ENCODE results near the gene CTNNA2. TPM values are rescaled to one million over a fixed set of nuclear protein-coding genes. Genes with fewer than 3 reads are reported as not detected.

Gene CTNNA2
- total and polyA plus RNA-seq, 7 experiments from 2014 or later: not detected

DNA sequence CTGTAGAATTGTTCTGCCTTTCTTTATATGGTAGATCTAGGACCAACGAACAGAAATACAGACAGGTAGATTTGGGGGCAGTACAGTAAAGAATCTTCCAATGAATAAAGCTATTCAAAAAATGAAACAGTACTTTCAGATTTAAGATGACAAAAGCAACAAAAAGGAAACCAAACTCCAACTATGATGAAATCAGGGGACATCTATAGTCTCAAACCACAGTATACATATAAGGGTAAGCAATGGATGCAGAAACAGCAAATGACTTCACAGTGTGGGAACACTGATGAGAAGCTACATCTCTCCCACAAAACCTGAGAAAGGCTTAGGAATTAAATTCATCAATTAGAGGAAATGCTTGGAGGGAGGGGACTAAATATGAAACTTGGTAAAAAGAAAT is 202.5 kb downstream of the CTNNA2 start:
- no peak overlapping the region for H3K27ac Mint-ChIP-seq
- H3K27me3 Mint-ChIP-seq: no peaks in the 10 kb centered on the region
- CTCF ChIA-PET: no interaction called here
- no peaks in the 10 kb centered on the region for H3K4me1 Mint-ChIP-seq
- Histone ChIP-seq H3K4me3 (ENCODE audit: low read length) (no peak overlapping the region), H3K27me3 (ENCODE audit: control insufficient read depth in 2 of 2, insufficient read depth in 2 of 2, low read length in 2 of 2) (no peaks in the 10 kb centered on the region), H3K4me1 (ENCODE audit: control insufficient read depth in 2 of 2, insufficient read depth in 2 of 2, low read length in 2 of 2) (no peaks in the 10 kb centered on the region), H3K9me3 (ENCODE audit: control insufficient read depth in 2 of 3, low read length in 3 of 3) (no peaks in the 10 kb centered on the region), H3K27ac (ENCODE audit: low read depth, low read length) (no peak overlapping the region), H3K36me3 (ENCODE audit: control insufficient read depth in 2 of 3, insufficient read depth in 3 of 3, low read length in 3 of 3) (no peaks in the 10 kb centered on the region)
- no peak for DNase-seq
- H3K4me3 Mint-ChIP-seq: no peak overlapping the region
- peaks cover 0 to 15% (median 4%) of the 10 kb centered on the region in 11 donors for H3K9me3 Mint-ChIP-seq
- POLR2A ChIA-PET: no interaction called here
- peaks cover 0 to 4% (median 0%) of the 10 kb centered on the region in 5 donors for H3K36me3 Mint-ChIP-seq
- no peak for ATAC-seq
- intact Hi-C loops (cut with micrococcal nuclease): no loop called here

- ATAC-seq (no peak), DNase-seq (no peak)
- Mint-ChIP-seq H3K27ac (no peak overlapping the region), H3K4me1 (no peaks in the 10 kb centered on the region), H3K9me3 (peaks cover 0 to 19% (median 4%) of the 10 kb centered on the region in 11 donors), H3K4me3 (no peak overlapping the region), H3K36me3 (peaks cover 0 to 4% (median 0%) of the 10 kb centered on the region in 5 donors), H3K27me3 (no peaks in the 10 kb centered on the region)
- no peak overlapping the region for H3K4me3 ChIP-seq (ENCODE audit: low read length)
- no peak overlapping the region for H3K27ac ChIP-seq (ENCODE audit: low read depth, low read length)
- no peaks in the 10 kb centered on the region for H3K9me3 ChIP-seq (ENCODE audit: control insufficient read depth in 2 of 3, low read length in 3 of 3)
- ChIA-PET CTCF (no interaction called here), POLR2A (no interaction called here)
- H3K36me3 ChIP-seq (ENCODE audit: control insufficient read depth in 2 of 3, insufficient read depth in 3 of 3, low read length in 3 of 3): no peaks in the 10 kb centered on the region
- H3K27me3 ChIP-seq (ENCODE audit: control insufficient read depth in 2 of 2, insufficient read depth in 2 of 2, low read length in 2 of 2): no peaks in the 10 kb centered on the region
- intact Hi-C loops (cut with micrococcal nuclease): no loop called here
- H3K4me1 ChIP-seq (ENCODE audit: control insufficient read depth in 2 of 2, insufficient read depth in 2 of 2, low read length in 2 of 2): no peaks in the 10 kb centered on the region
Measured at GRCh38 chr2:79716266-79716665, 203.4 kb downstream of the CTNNA2 start.

DNA sequence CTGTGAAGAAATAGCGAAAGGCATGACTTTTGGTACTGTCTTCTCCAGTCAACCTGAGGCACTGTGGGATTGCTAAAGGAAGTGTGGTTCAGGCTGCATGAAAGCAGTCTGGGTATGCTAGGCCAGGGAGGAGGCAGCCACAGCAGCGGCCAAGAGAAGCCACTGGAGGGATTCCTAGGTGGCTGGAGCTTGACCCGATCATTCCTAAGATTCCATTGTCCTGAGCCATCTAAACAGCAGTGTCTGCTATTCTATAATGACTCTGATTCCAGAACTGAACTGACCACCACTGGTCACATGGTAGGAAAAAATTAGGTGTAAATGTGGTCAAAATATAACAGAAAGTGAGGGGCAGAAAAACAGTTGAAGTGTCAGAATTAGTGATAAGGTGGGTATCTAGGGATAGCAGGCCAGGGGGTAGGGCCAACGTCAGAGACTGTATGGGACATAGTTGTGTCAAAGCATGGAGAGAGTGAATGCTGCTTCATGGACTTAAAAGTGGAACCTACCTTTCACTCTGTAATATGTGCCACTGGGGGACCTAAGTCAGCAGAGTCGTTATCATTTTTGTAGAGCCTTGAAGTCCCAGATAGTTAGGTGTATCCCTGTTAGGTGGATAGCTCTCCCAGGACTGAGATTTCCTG is 204.6 kb downstream of the CTNNA2 start:
- H3K36me3 Mint-ChIP-seq: peaks cover 0 to 4% (median 0%) of the 10 kb centered on the region in 5 donors
- ChIA-PET CTCF (no interaction called here), POLR2A (no interaction called here)

GRCh38 chr2:79721061-79721460 is 208.2 kb downstream of the CTNNA2 start:
- no peaks in the 10 kb centered on the region for H3K9me3 ChIP-seq (ENCODE audit: control insufficient read depth in 2 of 3, low read length in 3 of 3)
- H3K36me3 ChIP-seq (ENCODE audit: control insufficient read depth in 2 of 3, insufficient read depth in 3 of 3, low read length in 3 of 3): no peaks in the 10 kb centered on the region
- no peak overlapping the region for H3K27ac ChIP-seq (ENCODE audit: low read depth, low read length)
- ATAC-seq: no peak
- Mint-ChIP-seq H3K4me1 (no peaks in the 10 kb centered on the region), H3K9me3 (peaks cover 0 to 23% (median 4%) of the 10 kb centered on the region in 11 donors), H3K27me3 (no peaks in the 10 kb centered on the region), H3K36me3 (no peaks in the 10 kb centered on the region), H3K27ac (no peak overlapping the region), H3K4me3 (no peak overlapping the region)
- no peak for DNase-seq
- CTCF ChIA-PET: interaction anchor here (0.7 kb wide), 1 partner anchor 45 kb away, joined by 5 read pairs; no protein-coding TSS in a partner anchor
- intact Hi-C loops (cut with micrococcal nuclease): no loop called here
- no peak overlapping the region for H3K4me3 ChIP-seq (ENCODE audit: low read length)
- POLR2A ChIA-PET: no interaction called here
- H3K27me3 ChIP-seq (ENCODE audit: control insufficient read depth in 2 of 2, insufficient read depth in 2 of 2, low read length in 2 of 2): no peaks in the 10 kb centered on the region
- no peaks in the 10 kb centered on the region for H3K4me1 ChIP-seq (ENCODE audit: control insufficient read depth in 2 of 2, insufficient read depth in 2 of 2, low read length in 2 of 2)

More for the DNA sequence above, 204.6 kb downstream of the CTNNA2 start:
- H3K27ac ChIP-seq (ENCODE audit: low read depth, low read length): no peak overlapping the region
- Mint-ChIP-seq H3K4me1 (no peaks in the 10 kb centered on the region), H3K9me3 (peaks cover 0 to 29% (median 5%) of the 10 kb centered on the region in 11 donors), H3K27me3 (no peaks in the 10 kb centered on the region), H3K4me3 (no peak overlapping the region), H3K27ac (no peak overlapping the region)
- no peaks in the 10 kb centered on the region for H3K27me3 ChIP-seq (ENCODE audit: control insufficient read depth in 2 of 2, insufficient read depth in 2 of 2, low read length in 2 of 2)
- no peaks in the 10 kb centered on the region for H3K4me1 ChIP-seq (ENCODE audit: control insufficient read depth in 2 of 2, insufficient read depth in 2 of 2, low read length in 2 of 2)
- no peak for DNase-seq
- no peak overlapping the region for H3K4me3 ChIP-seq (ENCODE audit: low read length)
- intact Hi-C loops (cut with micrococcal nuclease): no loop called here
- H3K36me3 ChIP-seq (ENCODE audit: control insufficient read depth in 2 of 3, insufficient read depth in 3 of 3, low read length in 3 of 3): no peaks in the 10 kb centered on the region
- H3K9me3 ChIP-seq (ENCODE audit: control insufficient read depth in 2 of 3, low read length in 3 of 3): no peaks in the 10 kb centered on the region
- no peak for ATAC-seq

- DNase-seq: no peak
- ChIA-PET CTCF (no interaction called here), POLR2A (no interaction called here)
- H3K4me3 ChIP-seq (ENCODE audit: low read length): no peak overlapping the region
- H3K4me1 ChIP-seq (ENCODE audit: control insufficient read depth in 2 of 2, insufficient read depth in 2 of 2, low read length in 2 of 2): no peaks in the 10 kb centered on the region
- no peak for ATAC-seq
- H3K27me3 ChIP-seq (ENCODE audit: control insufficient read depth in 2 of 2, insufficient read depth in 2 of 2, low read length in 2 of 2): no peaks in the 10 kb centered on the region
- H3K4me1 Mint-ChIP-seq: no peaks in the 10 kb centered on the region
- H3K27ac ChIP-seq (ENCODE audit: low read depth, low read length): no peak overlapping the region
- H3K9me3 ChIP-seq (ENCODE audit: control insufficient read depth in 2 of 3, low read length in 3 of 3): no peaks in the 10 kb centered on the region
- H3K36me3 Mint-ChIP-seq: no peaks in the 10 kb centered on the region
- no peak overlapping the region for H3K4me3 Mint-ChIP-seq
- no peaks in the 10 kb centered on the region for H3K27me3 Mint-ChIP-seq
- peaks cover 0 to 23% (median 3%) of the 10 kb centered on the region in 11 donors for H3K9me3 Mint-ChIP-seq
- intact Hi-C loops (cut with micrococcal nuclease): no loop called here
- H3K36me3 ChIP-seq (ENCODE audit: control insufficient read depth in 2 of 3, insufficient read depth in 3 of 3, low read length in 3 of 3): no peaks in the 10 kb centered on the region
- H3K27ac Mint-ChIP-seq: no peak overlapping the region
Measured at GRCh38 chr2:79721966-79722365, 209.1 kb downstream of the CTNNA2 start.

DNA sequence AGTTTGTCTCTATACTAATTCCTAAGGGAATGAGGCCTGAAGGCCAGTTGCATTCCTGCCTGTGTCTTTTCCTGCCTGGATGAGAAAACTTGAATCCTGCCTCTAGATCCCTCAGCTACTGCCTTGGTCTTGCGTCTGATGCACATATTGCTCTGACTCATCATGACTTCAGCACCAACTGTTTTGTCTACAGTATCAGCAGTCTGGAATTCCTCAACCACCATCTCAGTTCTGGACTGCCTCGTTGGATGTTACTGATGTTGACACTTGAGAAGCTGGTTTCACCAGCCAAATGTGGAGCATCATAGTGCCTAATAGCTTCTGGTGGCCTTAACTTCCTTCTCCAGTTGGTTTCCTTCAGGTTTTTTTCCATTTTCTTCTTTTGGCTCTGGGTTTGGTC is 211.0 kb downstream of the CTNNA2 start:
- Histone ChIP-seq H3K9me3 (ENCODE audit: control insufficient read depth in 2 of 3, low read length in 3 of 3) (no peaks in the 10 kb centered on the region), H3K4me1 (ENCODE audit: control insufficient read depth in 2 of 2, insufficient read depth in 2 of 2, low read length in 2 of 2) (no peaks in the 10 kb centered on the region), H3K27ac (ENCODE audit: low read depth, low read length) (no peak overlapping the region), H3K4me3 (ENCODE audit: low read length) (no peak overlapping the region), H3K27me3 (ENCODE audit: control insufficient read depth in 2 of 2, insufficient read depth in 2 of 2, low read length in 2 of 2) (no peaks in the 10 kb centered on the region), H3K36me3 (ENCODE audit: control insufficient read depth in 2 of 3, insufficient read depth in 3 of 3, low read length in 3 of 3) (no peaks in the 10 kb centered on the region)
- ChIA-PET CTCF (no interaction called here), POLR2A (no interaction called here)
- H3K4me3 Mint-ChIP-seq: no peak overlapping the region
- DNase-seq (no peak), ATAC-seq (no peak)
- no peaks in the 10 kb centered on the region for H3K27me3 Mint-ChIP-seq
- H3K36me3 Mint-ChIP-seq: no peaks in the 10 kb centered on the region
- peaks cover 0 to 17% (median 4%) of the 10 kb centered on the region in 11 donors for H3K9me3 Mint-ChIP-seq
- H3K4me1 Mint-ChIP-seq: no peaks in the 10 kb centered on the region
- no peak overlapping the region for H3K27ac Mint-ChIP-seq
- intact Hi-C loops (cut with micrococcal nuclease): no loop called here

DNA sequence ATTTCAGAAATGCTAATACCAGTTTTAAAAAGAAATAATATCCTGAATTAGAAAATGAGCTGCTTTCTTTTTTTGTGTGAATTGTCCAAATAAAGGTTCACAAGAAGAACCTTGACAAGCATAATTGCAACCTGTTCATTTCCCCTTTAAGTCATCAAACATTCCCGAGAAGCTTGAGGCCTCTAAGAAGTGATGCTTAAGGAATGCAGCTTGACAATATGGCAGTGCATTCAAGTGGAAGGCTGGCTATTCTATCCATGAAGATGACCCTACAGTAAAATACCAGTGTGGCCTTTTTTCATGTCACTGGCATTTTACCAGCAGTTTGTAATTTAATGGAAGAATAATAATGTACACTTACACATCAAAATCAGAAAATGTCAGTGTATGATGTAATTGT is 216.7 kb downstream of the CTNNA2 start:
- DNase-seq (no peak), ATAC-seq (no peak)
- intact Hi-C loops (cut with micrococcal nuclease): no loop called here
- CTCF ChIA-PET: no interaction called here
- Mint-ChIP-seq H3K4me3 (no peak overlapping the region), H3K27me3 (no peaks in the 10 kb centered on the region), H3K9me3 (peaks cover 0 to 8% (median 5%) of the 10 kb centered on the region in 11 donors), H3K27ac (no peak overlapping the region), H3K36me3 (no peaks in the 10 kb centered on the region), H3K4me1 (no peaks in the 10 kb centered on the region)
- Histone ChIP-seq H3K36me3 (ENCODE audit: control insufficient read depth in 2 of 3, insufficient read depth in 3 of 3, low read length in 3 of 3) (no peaks in the 10 kb centered on the region), H3K4me1 (ENCODE audit: control insufficient read depth in 2 of 2, insufficient read depth in 2 of 2, low read length in 2 of 2) (no peaks in the 10 kb centered on the region), H3K27ac (ENCODE audit: low read depth, low read length) (no peak overlapping the region), H3K9me3 (ENCODE audit: control insufficient read depth in 2 of 3, low read length in 3 of 3) (no peaks in the 10 kb centered on the region), H3K4me3 (ENCODE audit: low read length) (no peak overlapping the region), H3K27me3 (ENCODE audit: control insufficient read depth in 2 of 2, insufficient read depth in 2 of 2, low read length in 2 of 2) (no peaks in the 10 kb centered on the region)
- POLR2A ChIA-PET: no interaction called here
